B cell (primary cell): ENCODE results near the gene ACTRT3.

ENCODE experiments used
- CTCF ChIP-seq: fragments of 200-600 bp; IDR thresholded peaks from one replicate; pipeline ENCODE4 v1.8.0; 2022; ENCODE audit warnings: antibody characterized with exemption, mild to moderate bottlenecking
- EZH2 ChIP-seq: IDR thresholded peaks from 2 replicates; pipeline ENCODE4 v1.6.1; 2012; ENCODE audit warnings: borderline replicate concordance, low read depth, mild to moderate bottlenecking, moderate library complexity, low read length; ENCODE audit not compliant: insufficient read depth, poor library complexity, severe bottlenecking

- TF ChIP-seq CTCF (no peak), EZH2 (no peak)
These were observed 18.4 kb upstream of the ACTRT3 start for GRCh38 chr3:169787791-169788190.
